Endothelial cell of umbilical vein (primary cell): ENCODE results near the gene EVPLL. TPM values are rescaled to one million over a fixed set of nuclear protein-coding genes. Genes with fewer than 3 reads are reported as not detected.
"Not testable (repeated sequence)": the region's sequence is repeated elsewhere in the genome, so short reads cannot be mapped to it uniquely, and the experiment has no call there.

Experiments used
- BruUV-seq: library from RNA; stranded (reverse); fragments of 400-500 nt; replicated peaks from 2 replicates; lab custom pipeline; 2021; lab: Mats Ljungman, UMichigan
- CTCF ChIA-PET: fragments of 300-600, 350-600 bp; sonication (Branson Sonifier 250); formaldehyde crosslinking; loops from one replicate; lab custom pipeline; 2021; ENCODE audit warnings: antibody characterized with exemption, inconsistent platforms; lab: Charles Lee
- POLR2A ChIA-PET: fragments of 300-600, 350-600 bp; sonication (Branson Sonifier 250); formaldehyde crosslinking; loops from one replicate; lab custom pipeline; 2021; ENCODE audit warnings: antibody characterized with exemption, inconsistent platforms; lab: Charles Lee
- DNase-seq: peaks from one replicate; pipeline ENCODE4 v3.0.0-alpha.2; 2011; ENCODE audit warnings: low read depth, low spot score
- FAIRE-seq: peaks from 2 replicates; lab custom pipeline; 2011; peaks lifted over from hg19 to GRCh38; lab: Jason Lieb, UNC
- H2AFZ ChIP-seq: 2 replicates; pipeline ENCODE4 v1.6.0; 2012; ENCODE audit warnings: low read depth, low read length, control low read depth, inconsistent platforms
- H3K27ac ChIP-seq: 2 replicates; pipeline ENCODE4 v1.5.1; 2011; ENCODE audit warnings: low read depth, mild to moderate bottlenecking, control low read depth, low read length, moderate library complexity; ENCODE audit not compliant: insufficient read depth
- H3K27me3 ChIP-seq, 2 experiments: 2 replicates each; pipeline versions ENCODE4 v1.6.0 to v1.6.1; 2011; ENCODE audit warnings: low read length in 2 of 2, mixed read lengths in 1 of 2; ENCODE audit not compliant: control insufficient read depth in 2 of 2, insufficient read depth in 2 of 2
- H3K36me3 ChIP-seq, 2 experiments: 2 replicates in 1 of 2; 3 replicates in 1 of 2; pipeline ENCODE4 v1.5.1; 2011; ENCODE audit warnings: low read length in 2 of 2, mild to moderate bottlenecking in 1 of 2, moderate library complexity in 1 of 2; ENCODE audit not compliant: control insufficient read depth in 2 of 2, insufficient read depth in 2 of 2; ENCODE audit errors: extremely low read depth in 1 of 2
- H3K4me1 ChIP-seq: 3 replicates; pipeline ENCODE4 v1.5.1; 2011; ENCODE audit warnings: mild to moderate bottlenecking, low read length; ENCODE audit not compliant: control insufficient read depth, insufficient read depth; ENCODE audit errors: extremely low read depth
- H3K4me2 ChIP-seq: 2 replicates; pipeline ENCODE4 v1.6.1; 2011; ENCODE audit warnings: low read length, control low read depth, mixed read lengths; ENCODE audit not compliant: insufficient read depth
- H3K4me3 ChIP-seq, 3 experiments: fragments of 200-600 bp in 1 of 3; sonication (generic), shearing (Covaris generic) in 1 of 3; replicated peaks in 1 of 3; 2 replicates each; pipeline ENCODE4 v1.5.1; 2011 to 2016; ENCODE audit warnings: control low read depth in 3 of 3, low read length in 3 of 3, mild to moderate bottlenecking in 2 of 3, inconsistent platforms in 1 of 3, low read depth in 1 of 3, moderate library complexity in 1 of 3; ENCODE audit not compliant: insufficient read depth in 1 of 3
- H3K79me2 ChIP-seq: 2 replicates; pipeline ENCODE4 v1.6.0; 2012; ENCODE audit warnings: low read length, inconsistent platforms; ENCODE audit not compliant: control insufficient read depth, insufficient read depth
- H3K9ac ChIP-seq: replicated peaks from 2 replicates; pipeline ENCODE3; 2011; ENCODE audit warnings: low read length, control low read depth; ENCODE audit not compliant: insufficient read depth; ENCODE audit errors: extremely low read depth
- H3K9me1 ChIP-seq: replicated peaks from 3 replicates; pipeline ENCODE4 v1.6.0; 2011; ENCODE audit warnings: mild to moderate bottlenecking, low read length; ENCODE audit not compliant: control insufficient read depth, insufficient read depth; ENCODE audit errors: extremely low read depth
- H3K9me3 ChIP-seq: replicated peaks from 2 replicates; pipeline ENCODE4 v1.5.1; 2012; ENCODE audit warnings: low read length, inconsistent platforms; ENCODE audit not compliant: control insufficient read depth, insufficient read depth
- H4K20me1 ChIP-seq: replicated peaks from 2 replicates; pipeline ENCODE3; 2011; ENCODE audit warnings: mild to moderate bottlenecking, low read length; ENCODE audit not compliant: control insufficient read depth, insufficient read depth; ENCODE audit errors: extremely low read depth
- dilution Hi-C: fragments of 300-500 bp; cut with MboI; formaldehyde crosslinking; loops from one replicate; pipeline ENCODE4 v1.15.0; 2019; ENCODE audit warnings: low sequenced_read_pairs; ENCODE audit not compliant: extremely low pct_ligation_motif_present
- intact Hi-C: fragments of 100-400 bp; cut with micrococcal nuclease; formaldehyde crosslinking; loops from one replicate; pipeline ENCODE4 v1.10.0; 2022
- polyA plus RNA-seq, 4 experiments: library from polyadenylated mRNA; depleted of rRNA in 3 of 4; stranded (reverse) in 3 of 4; unstranded in 1 of 4; fragments of >200 nt; gene quantifications; 2 replicates each; pipeline versions ENCODE4 v1.2.1 to v1.2.3, GENCODE V29; 2011 to 2012; ENCODE audit warnings: missing spikeins in 1 of 4
- total RNA-seq: library from RNA; stranded (reverse); gene quantifications from 2 replicates; pipeline ENCODE4 v1.2.3, GENCODE V29; 2021

The EVPLL gene
- total and polyA plus RNA-seq, 2 donors (not counting 3 experiments of a cell fraction or from before 2014, with no cell fraction given): not detected

DNA sequence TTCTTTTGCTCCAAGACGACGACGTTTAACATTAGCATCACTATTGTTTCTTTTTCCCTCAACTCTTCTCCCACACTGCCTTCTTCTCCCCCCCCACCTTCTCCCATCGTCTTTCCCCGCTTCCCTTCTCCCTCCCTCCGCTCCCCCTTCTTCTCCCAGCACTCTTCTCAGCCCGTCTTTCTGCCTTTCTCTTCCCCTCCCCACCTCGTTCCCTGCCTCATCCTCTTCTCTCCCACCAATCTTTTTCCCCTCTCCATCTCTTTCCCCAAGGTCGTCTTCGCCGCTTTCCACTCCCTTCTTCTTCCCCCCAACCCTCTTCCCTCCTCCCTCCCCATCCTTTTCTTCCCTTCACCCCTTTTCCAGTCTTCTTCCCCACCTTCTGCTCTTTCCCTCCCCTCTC, 33.2 kb downstream of the EVPLL start:
- H2AFZ ChIP-seq, H3K27ac ChIP-seq, CTCF ChIA-PET, BruUV-seq, POLR2A ChIA-PET, H3K9me3 ChIP-seq, FAIRE-seq, DNase-seq, H3K79me2 ChIP-seq, dilution Hi-C loops, H3K36me3 ChIP-seq, H3K27me3 ChIP-seq, H3K9ac ChIP-seq, H4K20me1 ChIP-seq, H3K4me1 ChIP-seq, H3K9me1 ChIP-seq, intact Hi-C loops: not testable (repeated sequence)
- peak overlapping the region in 1 of 3 experiments; percentile 28 for H3K4me3 ChIP-seq
- H3K4me2 ChIP-seq: peak overlapping the region; percentile 31

DNA sequence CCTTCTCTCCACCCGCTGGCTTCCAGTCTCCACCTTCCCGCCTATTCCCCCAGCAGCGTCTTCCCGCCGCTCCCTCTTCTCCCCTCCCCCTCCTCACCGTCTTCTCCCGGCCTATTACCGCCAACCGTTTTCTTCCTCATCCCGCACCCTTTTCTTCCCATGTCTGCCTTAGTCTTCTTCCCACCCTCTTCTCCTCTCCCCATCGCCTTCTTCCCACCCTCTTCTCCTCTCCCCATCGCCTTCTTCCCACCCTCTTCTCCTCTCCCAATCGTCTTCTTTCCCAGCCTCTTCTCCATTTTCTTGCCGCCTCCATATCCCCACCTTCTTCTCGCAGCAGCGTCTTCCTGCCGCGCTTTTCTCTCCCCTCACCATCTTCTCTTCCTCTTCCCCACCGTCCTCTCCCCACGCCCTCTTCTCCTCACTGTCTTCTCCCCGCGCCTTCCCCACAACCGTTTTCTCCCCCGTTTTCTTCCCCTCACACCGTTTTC, 33.8 kb downstream of the EVPLL start:
- H3K4me1 ChIP-seq, H3K79me2 ChIP-seq, H3K9me3 ChIP-seq, H4K20me1 ChIP-seq, H3K27me3 ChIP-seq, H3K9ac ChIP-seq, intact Hi-C loops, POLR2A ChIA-PET, H3K36me3 ChIP-seq, H3K9me1 ChIP-seq, dilution Hi-C loops, CTCF ChIA-PET, H3K27ac ChIP-seq: not testable (repeated sequence)
- DNase-seq: peak; percentile 5
- Histone ChIP-seq H3K4me2 (peak overlapping the region; percentile 24), H3K4me3 (peak overlapping the region in 2 of 3 experiments; percentile 39 to 46), H2AFZ (peak overlapping the region; percentile 57)
- peak; percentile 48 for FAIRE-seq
- TSS peak; percentile 68 for BruUV-seq

DNA sequence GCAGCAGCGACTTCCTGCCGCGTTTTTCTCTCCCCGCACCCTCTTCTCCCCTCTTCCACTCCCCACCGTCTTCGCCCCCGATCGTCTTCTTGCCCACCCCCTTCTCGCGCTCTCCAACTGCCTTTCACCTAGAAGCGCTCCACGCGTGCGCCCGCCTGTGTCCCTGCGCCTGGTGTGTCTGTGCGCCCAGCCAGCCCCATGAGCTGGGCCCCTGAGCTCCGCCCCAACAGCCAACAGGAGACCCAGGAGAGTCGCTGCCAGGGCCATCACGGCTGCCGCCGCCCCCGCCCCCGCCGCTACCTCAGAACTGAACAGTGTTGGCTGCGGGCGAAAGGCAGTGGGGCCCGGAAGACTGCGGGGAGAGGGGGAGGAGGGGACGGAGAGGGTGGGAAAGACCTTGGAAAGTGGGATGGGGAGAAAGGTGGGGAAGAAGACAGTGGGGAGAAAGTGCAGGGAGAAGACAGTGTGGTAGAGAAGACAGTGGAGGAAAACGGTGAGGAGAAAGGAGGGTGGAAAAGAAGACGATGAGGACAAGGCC, 34.5 kb downstream of the EVPLL start:
- H3K27me3 ChIP-seq, intact Hi-C loops, POLR2A ChIA-PET, H3K9ac ChIP-seq, H3K4me2 ChIP-seq, H3K4me1 ChIP-seq, H2AFZ ChIP-seq, DNase-seq, CTCF ChIA-PET, H3K9me3 ChIP-seq, dilution Hi-C loops, H3K27ac ChIP-seq, H3K36me3 ChIP-seq, BruUV-seq, H3K79me2 ChIP-seq, H3K9me1 ChIP-seq, FAIRE-seq, H4K20me1 ChIP-seq, H3K4me3 ChIP-seq: not testable (repeated sequence)

DNA sequence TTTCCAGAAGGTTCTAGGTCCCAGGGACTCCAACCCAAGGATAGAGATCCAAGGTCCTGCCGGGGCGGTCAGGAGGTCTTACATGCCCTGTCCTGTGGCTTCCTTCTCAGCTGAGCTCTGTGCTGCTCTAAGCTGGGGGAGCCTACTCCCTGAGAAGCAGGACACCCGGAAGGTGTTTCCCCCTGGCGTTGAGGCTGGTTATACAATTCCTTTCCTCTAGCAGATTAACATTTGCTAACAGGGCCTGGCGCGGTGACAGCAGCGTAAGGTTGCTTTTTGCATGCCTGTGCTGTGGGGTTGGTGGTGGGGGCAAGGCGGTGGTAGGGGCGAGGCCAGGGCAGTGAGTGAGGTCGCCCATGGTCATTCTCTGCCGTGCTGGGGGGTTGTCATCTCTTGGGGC, 43.9 kb downstream of the EVPLL start:
- DNase-seq, FAIRE-seq, H2AFZ ChIP-seq, POLR2A ChIA-PET, H3K27me3 ChIP-seq, H3K4me2 ChIP-seq, H4K20me1 ChIP-seq, CTCF ChIA-PET, H3K9me3 ChIP-seq, H3K79me2 ChIP-seq, H3K27ac ChIP-seq, H3K4me3 ChIP-seq, H3K9me1 ChIP-seq, dilution Hi-C loops, BruUV-seq, H3K9ac ChIP-seq, H3K36me3 ChIP-seq, intact Hi-C loops, H3K4me1 ChIP-seq: not testable (repeated sequence)
